Cardiac muscle cell (in vitro differentiated cells and primary cell): ENCODE measurements around the gene NAP1L5. TPM values are rescaled to one million over a fixed set of nuclear protein-coding genes. Genes with fewer than 3 reads are reported as not detected.

Experiments used
- DNase-seq, 2 donors: peaks; one replicate each; pipeline versions ENCODE4 v3.0.0 to v3.0.0-alpha.2; 2010 to 2017; ENCODE audit warnings: low read depth in 1 of 2, low spot score in 1 of 2
- H3K27ac ChIP-seq: fragments of 200-600 bp; sonication (generic); 2 replicates; pipeline ENCODE4 v1.5.1; 2016
- H3K27me3 ChIP-seq: fragments of 200-600 bp; sonication (generic); 2 replicates; pipeline ENCODE4 v1.6.0; 2016; ENCODE audit warnings: control low read depth
- H3K36me3 ChIP-seq: fragments of 200-600 bp; sonication (generic); 2 replicates; pipeline ENCODE4 v1.5.1; 2016; ENCODE audit warnings: control low read depth
- H3K4me1 ChIP-seq: fragments of 200-600 bp; sonication (generic); 2 replicates; pipeline ENCODE4 v1.8.1; 2017; ENCODE audit warnings: low read depth, mild to moderate bottlenecking, mixed run types
- H3K4me3 ChIP-seq: fragments of 200-600 bp; sonication (generic); 2 replicates; pipeline ENCODE4 v1.5.1; 2016; ENCODE audit warnings: mild to moderate bottlenecking
- H3K9me3 ChIP-seq: fragments of 200-600 bp; sonication (generic); 2 replicates; pipeline ENCODE4 v1.5.1; 2017; ENCODE audit warnings: low read depth, mild to moderate bottlenecking, control low read depth
- CTCF ChIP-seq: IDR thresholded peaks from 2 replicates; pipeline ENCODE4 v1.5.1; 2012; ENCODE audit warnings: low read depth, mild to moderate bottlenecking, low read length
- polyA plus RNA-seq: library from polyadenylated mRNA; unstranded; fragments of >200 nt; fragmentation: Nextera tagmentation; extraction: Ambion mirVana; gene quantifications from 2 replicates; pipeline ENCODE4 v1.2.1, GENCODE V29; 2016
- total RNA-seq: library from RNA; depleted of rRNA; stranded (reverse); fragments of >200 nt; gene quantifications from 2 replicates; pipeline ENCODE4 v1.2.3, GENCODE V29; 2016

The NAP1L5 gene
- total RNA-seq (3.0 and 3.2 TPM in 2 replicates), polyA plus RNA-seq (2.6 and 5.1 TPM in 2 replicates)

- Histone ChIP-seq H3K36me3 (peaks cover under 1% of the 10 kb centered on the region), H3K27me3 (no peaks in the 10 kb centered on the region), H3K9me3 (no peaks in the 10 kb centered on the region), H3K27ac (no peak within 1 kb of the TSS), H3K4me1 (no peaks in the 10 kb centered on the region), H3K4me3 (peak within 1 kb of the TSS; percentile 44)
- peak; percentile 35 to 85 for DNase-seq
- TF ChIP-seq CTCF, result no peak
Observed at GRCh38 chr4:88697588-88698329, at the start of gene NAP1L5. Gene NAP1L5, minus strand, starts transcription at chr4:88697829. Its CDS starts 75 bp downstream, at chr4:88697754.

- DNase-seq, result no peak
- Histone ChIP-seq H3K4me3 (no peak overlapping the region), H3K4me1 (peaks cover 6% of the 10 kb centered on the region), H3K36me3 (peaks cover 82% of the 10 kb centered on the region), H3K27ac (no peak overlapping the region), H3K27me3 (no peaks in the 10 kb centered on the region), H3K9me3 (no peaks in the 10 kb centered on the region)
- no peak for TF ChIP-seq CTCF
Observed at GRCh38 chr4:88747351-88747750, 49.7 kb upstream of the NAP1L5 start.

DNA sequence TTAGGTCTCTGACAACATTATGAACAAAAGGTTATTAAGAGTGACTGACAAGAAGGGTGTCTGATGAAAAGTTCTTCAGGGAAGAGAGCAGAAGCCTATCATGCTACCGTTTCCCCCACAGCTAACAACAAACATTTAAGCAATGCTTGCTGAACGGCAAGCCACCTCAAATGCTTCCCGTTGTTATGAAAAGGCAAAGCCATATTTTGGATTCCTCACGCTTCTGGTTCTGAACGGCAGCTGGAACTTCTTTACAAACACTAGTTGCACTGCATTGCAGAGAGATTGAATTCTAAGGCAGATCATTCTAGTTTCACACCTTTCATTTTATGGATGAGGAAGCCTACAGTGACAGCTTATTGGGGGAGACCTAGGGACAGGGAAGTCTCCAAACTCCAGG is 48.6 kb upstream of the NAP1L5 start:
- peak overlapping the region; percentile 4 for H3K27ac ChIP-seq
- TF ChIP-seq CTCF, result no peak
- no peak for DNase-seq
- H3K27me3 ChIP-seq, result no peaks in the 10 kb centered on the region
- H3K36me3 ChIP-seq, result peaks cover 71% of the 10 kb centered on the region
- no peak overlapping the region for H3K4me3 ChIP-seq
- H3K4me1 ChIP-seq, result peaks cover 6% of the 10 kb centered on the region
- no peaks in the 10 kb centered on the region for H3K9me3 ChIP-seq

- Histone ChIP-seq H3K4me3 (no peak overlapping the region), H3K4me1 (peaks cover 6% of the 10 kb centered on the region)
Observed at GRCh38 chr4:88745581-88746163, 48.0 kb upstream of the NAP1L5 start.

GRCh38 chr4:88745175-88745574 is 47.5 kb upstream of the NAP1L5 start:
- Histone ChIP-seq H3K4me1 (peaks cover 6% of the 10 kb centered on the region), H3K27ac (no peak overlapping the region), H3K36me3 (peaks cover 68% of the 10 kb centered on the region), H3K4me3 (no peak overlapping the region), H3K9me3 (no peaks in the 10 kb centered on the region), H3K27me3 (no peaks in the 10 kb centered on the region)
- DNase-seq, result no peak
- no peak for TF ChIP-seq CTCF

More at GRCh38 chr4:88745581-88746163, 48.0 kb upstream of the NAP1L5 start:
- TF ChIP-seq CTCF, result no peak
- Histone ChIP-seq H3K27me3 (no peaks in the 10 kb centered on the region), H3K36me3 (peaks cover 70% of the 10 kb centered on the region), H3K27ac (peak overlapping the region; percentile 52), H3K9me3 (no peaks in the 10 kb centered on the region)
- no peak for DNase-seq
